ENCODE results near the gene KL.

GRCh38 chr13:32968793-32969192, 47.4 kb upstream of the KL start:
- TF ChIP-seq POLR2AphosphoS5 (IDR thresholded peaks at IDR 0.05) (no peak), CTCF (IDR thresholded peaks at IDR 0.05) (no peak), POLR2A (IDR thresholded peaks at IDR 0.05) (no peak), EP300 (IDR thresholded peaks at IDR 0.05) (no peak)
